HCEC 1CT (cell line): Measurements from ENCODE around the gene SH3D19.
"Not testable (repeated sequence)": the region's sequence is repeated elsewhere in the genome, so short reads cannot be mapped to it uniquely, and the experiment has no call there.

Experiments used
- DNase-seq: peaks from one replicate; pipeline ENCODE4 v3.0.0-alpha.2; 2017

The SH3D19 gene

DNA sequence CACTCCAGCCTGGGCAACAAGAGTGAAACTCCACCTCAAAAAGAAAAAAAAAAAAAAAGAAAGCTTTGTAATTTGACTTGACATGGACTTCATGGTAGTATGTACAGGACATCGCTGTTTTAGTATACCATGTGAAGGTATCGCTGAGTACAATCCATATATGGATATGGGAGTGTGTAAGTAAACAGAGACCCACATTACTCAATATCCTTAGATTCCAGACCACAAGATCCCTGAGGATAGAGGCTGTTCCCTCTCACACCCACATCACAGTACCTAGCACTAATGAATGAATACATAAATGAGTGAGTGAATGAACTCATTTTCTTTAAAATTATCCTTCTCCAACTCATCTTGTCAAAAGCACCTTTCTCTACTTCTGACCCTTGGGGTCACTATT is 234.4 kb downstream of the SH3D19 start:
- DNase-seq, result no peak

DNA sequence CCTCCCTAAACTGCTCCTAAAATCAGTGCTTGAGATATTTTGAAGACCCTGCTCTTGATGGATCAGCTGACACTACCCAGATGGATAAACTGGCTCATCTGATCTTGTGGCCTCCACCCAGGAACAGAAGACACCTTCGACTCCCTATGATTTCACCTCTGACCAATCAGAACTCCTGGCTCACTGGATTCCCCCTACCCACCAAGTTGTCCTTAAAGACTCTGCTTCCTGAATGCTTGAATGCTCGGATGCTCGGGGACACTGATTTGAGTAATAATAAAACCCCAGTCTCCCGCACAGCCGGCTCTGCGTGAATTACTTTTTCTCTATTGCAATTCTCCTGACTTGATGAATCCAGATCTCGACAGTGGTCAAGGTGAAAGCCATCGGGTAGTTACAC is 237.9 kb downstream of the SH3D19 start:
- DNase-seq, result no peak

DNA sequence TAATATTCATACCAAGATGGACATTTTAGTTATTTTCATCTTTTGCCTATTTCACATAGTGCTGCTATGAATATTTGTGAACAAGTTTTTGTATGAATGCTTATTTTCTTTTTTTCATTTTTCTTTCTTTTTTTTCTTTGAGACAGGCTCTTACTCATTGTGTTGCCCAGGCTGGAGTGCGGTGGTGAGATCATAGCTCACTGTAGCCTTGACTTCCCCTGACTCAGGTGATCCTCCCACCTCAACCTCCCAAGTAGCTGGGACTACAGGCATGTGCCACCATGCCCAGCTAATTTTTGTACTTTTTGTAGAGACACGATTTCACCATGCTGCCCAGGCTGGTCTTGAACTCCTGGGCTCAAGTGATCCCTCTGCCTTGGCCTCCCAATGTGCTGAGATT is 247.4 kb downstream of the SH3D19 start:
- DNase-seq, result not testable (repeated sequence)

DNA sequence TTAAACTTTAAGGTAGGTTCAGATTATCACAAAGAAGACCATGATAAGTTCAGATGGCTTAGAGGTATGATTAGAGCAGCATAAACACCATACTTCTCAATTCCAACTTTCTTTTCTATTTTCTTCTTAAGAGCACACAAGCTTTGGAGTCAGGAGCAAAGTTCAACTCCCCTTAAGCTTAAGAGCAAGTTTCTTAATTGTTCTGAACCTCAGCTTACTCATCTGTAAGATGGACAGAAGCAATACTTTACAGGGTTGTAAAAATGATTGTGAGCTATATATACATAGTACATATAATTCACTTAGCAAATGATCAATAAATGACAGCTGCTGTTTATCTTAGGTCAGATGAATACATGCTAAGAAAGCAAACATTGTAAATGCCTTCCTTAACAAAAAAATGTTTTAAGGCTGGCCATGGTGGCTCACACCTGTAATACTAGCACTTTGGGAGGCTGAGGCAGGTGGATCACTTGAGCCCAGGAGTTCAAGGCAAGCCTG is 250.9 kb downstream of the SH3D19 start:
- no peak for DNase-seq
